ENCODE data around the gene VSIG10L2.

VSIG10L2 gene

DNA sequence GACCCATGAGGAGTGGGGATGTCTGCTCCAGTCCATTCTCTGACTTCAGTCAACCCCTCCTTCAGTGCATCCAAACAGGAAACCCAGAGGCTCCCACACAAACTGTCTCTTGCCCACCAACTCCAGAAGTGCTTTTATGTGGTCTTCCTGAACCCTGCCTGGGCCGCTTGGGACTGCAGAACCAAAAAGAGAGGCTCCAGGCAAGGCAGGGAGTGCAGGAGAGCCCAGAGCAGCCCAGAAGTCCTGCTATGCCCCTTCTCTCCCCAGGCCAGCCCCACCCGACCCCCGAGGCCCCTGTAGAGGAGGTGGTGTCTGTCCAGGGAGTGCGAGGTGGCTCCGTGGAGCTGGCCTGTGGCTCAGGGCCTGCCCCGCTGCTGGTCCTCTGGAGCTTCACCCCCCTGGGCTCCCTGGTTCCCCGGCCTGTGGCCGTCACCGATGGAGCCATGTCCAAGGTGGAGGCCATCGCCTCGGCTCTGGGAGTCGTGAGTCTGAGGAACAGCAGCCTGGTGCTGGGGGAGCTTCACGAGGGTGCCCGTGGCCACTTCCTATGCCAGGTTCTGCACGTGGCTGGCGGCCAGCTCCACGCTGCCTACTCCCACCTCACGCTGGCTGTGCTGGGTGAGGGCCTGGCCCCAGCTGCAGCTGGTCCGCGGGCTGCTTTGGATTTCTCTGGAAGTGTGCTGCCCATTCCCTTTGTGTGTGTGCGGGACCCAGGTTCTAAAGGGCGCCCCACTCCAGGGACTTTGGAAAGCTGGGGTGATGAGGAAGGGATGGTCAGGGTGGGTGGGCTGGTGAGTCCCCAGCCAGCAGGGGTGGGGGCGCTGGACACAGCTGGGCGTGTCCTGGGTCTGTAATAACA lies 1.8 kb downstream of the VSIG10L2 start:
- DNase-seq (ENCODE audit: low read depth) = no peak

- DNase-seq (ENCODE audit: low read depth) = no peak
These were observed 2.6 kb downstream of the VSIG10L2 start for GRCh38 chr11:125948278-125949051.

GRCh38 chr11:125949271-125950177 lies 3.7 kb downstream of the VSIG10L2 start:
- no peak for DNase-seq (ENCODE audit: low read depth)

DNA sequence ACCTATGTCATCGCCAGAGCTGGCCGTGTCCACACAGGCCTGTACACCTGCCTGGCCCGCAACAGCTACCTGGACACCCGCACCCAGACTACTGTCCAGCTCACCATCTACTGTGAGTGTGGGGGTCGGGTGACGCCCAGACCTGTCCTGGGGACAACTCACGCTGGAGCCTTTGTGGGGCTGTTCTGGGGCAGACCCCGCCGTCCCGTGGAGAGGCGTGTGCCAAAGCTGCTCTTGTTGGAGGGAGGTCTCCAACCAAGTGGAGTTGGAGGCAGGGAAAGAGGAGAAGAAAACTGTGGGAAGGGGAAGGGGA lies 4.3 kb downstream of the VSIG10L2 start:
- DNase-seq (ENCODE audit: low read depth) = no peak

DNA sequence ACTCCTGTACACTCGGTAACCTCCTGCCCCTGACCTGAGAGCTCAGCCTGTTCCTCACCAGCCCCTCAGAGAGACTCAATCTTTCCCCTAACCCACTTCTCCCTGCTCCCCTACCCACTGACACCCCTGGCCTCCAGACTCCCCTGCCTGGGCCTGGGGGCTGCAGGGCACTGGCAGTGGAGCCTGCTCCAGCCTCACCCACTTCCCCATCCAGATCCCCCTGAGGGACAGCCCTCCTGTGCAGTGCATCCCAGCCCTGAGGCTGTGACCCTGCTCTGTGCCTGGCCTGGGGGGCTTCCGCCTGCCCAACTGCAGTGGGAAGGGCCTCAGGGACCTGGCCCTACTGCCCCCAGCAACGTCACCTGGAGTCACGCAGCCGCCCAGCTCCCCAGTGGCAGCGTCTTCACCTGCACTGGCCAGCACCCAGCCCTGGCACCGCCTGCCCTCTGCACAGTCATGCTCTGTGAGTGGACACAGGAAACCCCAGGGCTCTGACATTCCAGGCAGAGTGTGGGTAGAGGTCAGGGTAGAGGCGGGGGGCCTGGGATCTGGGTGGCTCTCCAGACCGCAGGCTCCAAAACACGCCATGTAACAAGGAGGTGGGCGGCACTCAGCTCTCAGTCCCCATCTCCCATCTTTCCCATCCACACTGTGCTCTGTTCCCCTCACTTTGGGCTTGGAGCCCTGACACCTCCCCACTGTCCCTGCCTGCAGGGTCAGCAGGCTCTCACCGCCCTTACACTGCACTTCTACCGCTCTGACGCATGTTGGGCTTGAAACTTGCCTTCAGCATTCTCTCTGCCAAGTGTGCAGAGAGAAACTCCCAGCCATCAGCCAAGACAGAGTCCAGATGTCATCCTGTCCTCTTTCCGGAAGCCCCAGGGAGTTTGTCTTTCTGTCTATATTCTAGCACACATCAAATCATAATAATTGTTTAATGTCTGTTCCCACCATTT lies 5.1 kb downstream of the VSIG10L2 start:
- DNase-seq (ENCODE audit: low read depth) = no peak

DNA sequence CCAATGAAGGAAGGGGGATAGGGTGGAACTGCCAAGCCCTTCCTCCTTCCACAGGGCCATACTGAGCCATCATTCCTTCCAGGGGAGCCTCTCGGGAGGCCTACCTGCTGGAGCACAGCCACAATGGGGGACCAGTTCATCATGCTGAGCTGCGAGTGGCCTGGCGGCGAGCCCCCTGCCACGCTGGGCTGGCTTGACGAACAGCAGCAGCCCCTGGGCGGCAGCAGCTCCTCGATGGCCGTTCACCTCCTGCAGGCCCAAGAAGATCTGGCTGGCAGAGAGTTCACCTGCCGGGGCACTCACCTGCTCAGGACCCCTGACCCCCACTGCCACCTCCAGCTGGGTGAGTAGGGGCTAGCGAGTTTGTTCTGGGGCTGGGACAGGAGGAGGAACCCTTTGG lies 5.9 kb downstream of the VSIG10L2 start:
- no peak for DNase-seq (ENCODE audit: low read depth)

DNA sequence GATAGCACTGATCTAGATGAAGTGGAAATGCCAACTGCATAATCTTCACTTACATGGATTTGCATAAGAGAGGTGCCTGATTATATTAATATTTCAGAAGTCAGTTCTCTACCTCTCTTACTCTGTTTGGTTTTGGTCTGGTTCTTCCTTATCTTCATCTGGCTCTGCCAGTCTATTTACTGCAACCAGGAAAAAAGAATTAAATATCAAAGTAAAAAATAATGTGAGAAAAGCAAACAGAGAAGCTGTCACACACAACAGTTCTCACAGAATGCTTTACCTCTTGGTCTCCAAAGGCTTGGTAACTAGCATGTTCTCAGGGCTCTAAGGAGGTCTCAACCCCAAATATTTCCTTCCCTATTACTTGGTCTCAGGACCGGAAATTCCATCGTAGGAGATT lies 6.7 kb downstream of the VSIG10L2 start:
- DNase-seq (ENCODE audit: low read depth) = no peak

GRCh38 chr11:125952973-125953372 lies 7.1 kb downstream of the VSIG10L2 start:
- no peak for DNase-seq (ENCODE audit: low read depth)

DNA sequence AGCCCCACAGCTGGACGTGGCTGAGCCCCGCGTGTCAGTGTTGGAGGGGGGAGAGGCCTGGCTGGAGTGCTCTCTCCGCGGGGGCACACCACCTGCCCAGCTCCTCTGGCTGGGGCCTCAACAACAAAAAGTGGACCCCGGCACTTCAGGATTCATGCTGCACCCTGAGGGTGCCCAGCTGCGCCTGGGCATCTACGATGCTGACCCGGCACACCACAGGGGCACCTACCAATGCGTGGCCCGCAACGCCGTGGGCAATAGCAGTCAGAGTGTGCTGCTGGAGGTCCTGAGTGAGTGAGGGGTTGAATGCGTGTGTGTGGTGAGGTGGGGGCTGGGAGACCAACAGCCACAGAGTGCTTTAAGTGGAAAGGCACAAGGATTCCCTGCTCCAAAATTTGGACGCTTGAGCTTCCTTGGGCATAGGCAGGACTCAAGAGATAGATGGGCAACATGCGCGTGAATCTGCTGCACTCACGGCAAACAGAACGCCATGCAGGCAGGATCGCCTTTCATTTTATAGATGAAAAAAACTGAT lies 7.6 kb downstream of the VSIG10L2 start:
- no peak for DNase-seq (ENCODE audit: low read depth)

GRCh38 chr11:125954123-125954944 lies 8.5 kb downstream of the VSIG10L2 start:
- no peak for DNase-seq (ENCODE audit: low read depth)

- DNase-seq (ENCODE audit: low read depth) = no peak
These were observed 9.2 kb downstream of the VSIG10L2 start for GRCh38 chr11:125954945-125955640.

DNA sequence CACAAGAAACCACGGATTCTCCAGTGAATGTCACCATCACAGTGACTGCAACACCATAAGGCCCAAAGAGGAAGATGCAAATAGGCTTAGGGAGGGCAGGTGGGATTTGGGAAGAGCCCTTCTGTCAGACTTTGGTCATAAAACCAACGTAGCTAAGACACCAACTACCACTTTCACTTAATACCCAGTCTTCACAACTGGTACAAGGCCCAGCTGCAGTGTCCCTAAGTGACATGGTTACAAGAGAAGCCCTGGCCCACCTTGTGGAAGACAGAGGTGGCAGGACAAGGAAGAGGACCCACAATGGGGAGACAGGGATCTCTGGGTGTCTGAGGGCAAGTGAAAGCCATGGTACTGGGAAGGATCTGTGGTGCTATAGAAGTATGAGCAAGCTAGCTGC lies 10.0 kb downstream of the VSIG10L2 start:
- DNase-seq (ENCODE audit: low read depth) = no peak

- no peak for DNase-seq (ENCODE audit: low read depth)
These were observed 10.7 kb downstream of the VSIG10L2 start for GRCh38 chr11:125956391-125957134.

- DNase-seq (ENCODE audit: low read depth) = no peak
These were observed 11.9 kb downstream of the VSIG10L2 start for GRCh38 chr11:125957618-125958332.

DNA sequence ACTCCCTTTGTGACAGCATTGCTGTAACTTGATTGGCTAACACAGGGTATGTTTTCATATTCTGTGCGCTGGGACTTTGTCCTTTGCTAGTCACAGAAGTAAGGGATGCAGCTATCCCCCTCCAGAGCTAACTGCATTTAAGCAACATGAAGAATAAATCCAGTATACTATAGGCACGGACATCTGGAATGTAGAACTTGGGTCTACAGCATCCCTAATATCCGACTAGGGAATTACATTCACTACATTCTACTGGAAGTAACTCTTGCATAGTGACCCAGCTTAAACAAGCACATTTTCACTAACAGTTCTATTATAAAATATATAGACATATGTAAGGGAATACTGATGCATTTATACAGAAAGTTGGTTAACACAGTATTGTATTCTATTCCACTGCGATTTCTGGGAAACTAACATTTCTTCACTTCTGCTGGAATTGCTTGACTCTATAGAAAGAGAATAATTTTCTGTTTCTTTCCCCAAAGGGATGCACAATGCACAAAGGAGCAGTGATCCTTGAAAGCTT lies 13.1 kb downstream of the VSIG10L2 start:
- no peak for DNase-seq (ENCODE audit: low read depth)

- no peak for DNase-seq (ENCODE audit: low read depth)
These were observed 13.7 kb downstream of the VSIG10L2 start for GRCh38 chr11:125959511-125959910.

DNA sequence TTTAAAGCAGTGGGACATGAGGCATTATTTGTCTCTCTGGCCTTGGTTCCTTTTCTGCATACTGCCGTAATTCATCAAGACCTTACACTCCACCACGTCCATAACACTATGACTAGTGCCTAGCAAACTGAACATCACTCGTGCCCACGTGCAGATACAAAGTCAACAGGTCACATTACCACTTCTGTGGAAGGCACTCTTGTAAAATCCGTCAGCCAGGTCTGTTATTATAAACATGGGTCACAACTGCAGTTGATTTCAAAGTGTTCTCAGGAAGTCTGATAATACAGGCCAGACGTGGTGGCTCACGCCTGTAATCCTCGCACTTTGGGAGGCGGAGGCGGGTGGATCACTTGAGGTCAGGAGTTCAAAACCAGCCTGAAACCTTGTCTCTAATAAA lies 14.1 kb downstream of the VSIG10L2 start:
- DNase-seq (ENCODE audit: low read depth) = no peak

GRCh38 chr11:125960771-125961170 lies 14.9 kb downstream of the VSIG10L2 start:
- no peak for DNase-seq (ENCODE audit: low read depth)

Data from fibroblast of gingiva (primary cell).